ENCODE measurements around the gene P2RY8. TPM values are rescaled to one million over a fixed set of nuclear protein-coding genes. Genes with fewer than 3 reads are reported as not detected.

Gene P2RY8
- total and polyA plus RNA-seq, 2 donors (not counting 1 experiment from before 2014, with no cell fraction given): 72.3 to 142 TPM

GRCh38 chrX:1529756-1530155 is 7.2 kb downstream of the P2RY8 start:
- Histone ChIP-seq H3K9ac (ENCODE audit: low read length) (no peak overlapping the region), H3K9me3 (ENCODE audit: control extremely low read depth in 1 of 3, control insufficient read depth in 2 of 3, insufficient read depth in 1 of 3, low read length in 2 of 3) (no peaks in the 10 kb centered on the region), H3K36me3 (replicated peaks in 1 of 2; ENCODE audit: control extremely low read depth in 1 of 2, control insufficient read depth in 1 of 2, extremely low read depth in 1 of 2, insufficient read depth in 2 of 2, low read length in 1 of 2) (peaks cover 2 to 56% of the 10 kb centered on the region in 2 experiments), H3K27ac (ENCODE audit: low read length in 2 of 2) (no peak overlapping the region), H4K20me1 (ENCODE audit: control insufficient read depth, insufficient read depth, low read length, poor library complexity, severe bottlenecking) (peaks cover 78% of the 10 kb centered on the region), H3K79me2 (ENCODE audit: control insufficient read depth, insufficient read depth, low read length) (peaks cover 87% of the 10 kb centered on the region), H2AFZ (ENCODE audit: insufficient read depth, low read depth, low read length, poor library complexity, severe bottlenecking) (no peak overlapping the region), H3K4me2 (replicated peaks; ENCODE audit: low read depth, low read length, poor library complexity, severe bottlenecking) (no peak overlapping the region), H3K4me1 (ENCODE audit: control insufficient read depth in 2 of 2, insufficient read depth in 2 of 2, low read length in 2 of 2) (peaks cover 28 to 49% of the 10 kb centered on the region in 2 donors), H3K4me3 (ENCODE audit: control extremely low read depth in 1 of 5, extremely low read depth in 1 of 5, insufficient read depth in 1 of 5, low read depth in 2 of 5, low read length in 4 of 5) (no peak overlapping the region), H3K27me3 (replicated peaks in 1 of 4; ENCODE audit: control extremely low read depth in 1 of 4, control insufficient read depth in 3 of 4, insufficient read depth in 4 of 4, low read length in 3 of 4) (no peaks in the 10 kb centered on the region)
- no peak for DNase-seq
- ATAC-seq (ENCODE audit: low read depth): no peak
- Mint-ChIP-seq H3K27me3 (no peaks in the 10 kb centered on the region), H3K4me3 (no peak overlapping the region), H3K9me3 (ENCODE audit: insufficient read depth) (no peaks in the 10 kb centered on the region), H3K4me1 (peaks cover 10% of the 10 kb centered on the region), H3K27ac (no peak overlapping the region)
- intact Hi-C loops (cut with micrococcal nuclease): no loop called here
- WGBS (ENCODE audit: insufficient coverage): no CpG with 5 or more reads among the region's 6 CpGs
- POLR2A ChIA-PET: no interaction called here
- CTCF ChIA-PET: no interaction called here
- no peak for TF ChIP-seq EZH2 (IDR thresholded peaks at IDR 0.05; ENCODE audit: borderline replicate concordance, insufficient read depth, low read depth, low read length, poor library complexity, severe bottlenecking)
- TF ChIP-seq, protein P1, sequence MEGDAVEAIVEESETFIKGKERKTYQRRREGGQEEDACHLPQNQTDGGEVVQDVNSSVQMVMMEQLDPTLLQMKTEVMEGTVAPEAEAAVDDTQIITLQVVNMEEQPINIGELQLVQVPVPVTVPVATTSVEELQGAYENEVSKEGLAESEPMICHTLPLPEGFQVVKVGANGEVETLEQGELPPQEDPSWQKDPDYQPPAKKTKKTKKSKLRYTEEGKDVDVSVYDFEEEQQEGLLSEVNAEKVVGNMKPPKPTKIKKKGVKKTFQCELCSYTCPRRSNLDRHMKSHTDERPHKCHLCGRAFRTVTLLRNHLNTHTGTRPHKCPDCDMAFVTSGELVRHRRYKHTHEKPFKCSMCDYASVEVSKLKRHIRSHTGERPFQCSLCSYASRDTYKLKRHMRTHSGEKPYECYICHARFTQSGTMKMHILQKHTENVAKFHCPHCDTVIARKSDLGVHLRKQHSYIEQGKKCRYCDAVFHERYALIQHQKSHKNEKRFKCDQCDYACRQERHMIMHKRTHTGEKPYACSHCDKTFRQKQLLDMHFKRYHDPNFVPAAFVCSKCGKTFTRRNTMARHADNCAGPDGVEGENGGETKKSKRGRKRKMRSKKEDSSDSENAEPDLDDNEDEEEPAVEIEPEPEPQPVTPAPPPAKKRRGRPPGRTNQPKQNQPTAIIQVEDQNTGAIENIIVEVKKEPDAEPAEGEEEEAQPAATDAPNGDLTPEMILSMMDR (IDR thresholded peaks at IDR 0.05): no peak

GRCh38 chrX:1529328-1529727 is 7.7 kb downstream of the P2RY8 start:
- POLR2A ChIA-PET: no interaction called here
- Histone ChIP-seq H4K20me1 (ENCODE audit: control insufficient read depth, insufficient read depth, low read length, poor library complexity, severe bottlenecking) (peaks cover 76% of the 10 kb centered on the region), H3K36me3 (replicated peaks in 1 of 2; ENCODE audit: control extremely low read depth in 1 of 2, control insufficient read depth in 1 of 2, extremely low read depth in 1 of 2, insufficient read depth in 2 of 2, low read length in 1 of 2) (peaks cover 2 to 55% of the 10 kb centered on the region in 2 experiments), H3K27ac (ENCODE audit: low read length in 2 of 2) (no peak overlapping the region), H3K4me2 (replicated peaks; ENCODE audit: low read depth, low read length, poor library complexity, severe bottlenecking) (no peak overlapping the region), H3K4me3 (ENCODE audit: control extremely low read depth in 1 of 5, extremely low read depth in 1 of 5, insufficient read depth in 1 of 5, low read depth in 2 of 5, low read length in 4 of 5) (no peak overlapping the region), H3K9me3 (ENCODE audit: control extremely low read depth in 1 of 3, control insufficient read depth in 2 of 3, insufficient read depth in 1 of 3, low read length in 2 of 3) (no peaks in the 10 kb centered on the region), H3K4me1 (ENCODE audit: control insufficient read depth in 2 of 2, insufficient read depth in 2 of 2, low read length in 2 of 2) (peaks cover 28 to 45% of the 10 kb centered on the region in 2 donors), H3K9ac (ENCODE audit: low read length) (no peak overlapping the region), H3K79me2 (ENCODE audit: control insufficient read depth, insufficient read depth, low read length) (peaks cover 86% of the 10 kb centered on the region), H2AFZ (ENCODE audit: insufficient read depth, low read depth, low read length, poor library complexity, severe bottlenecking) (no peak overlapping the region), H3K27me3 (replicated peaks in 1 of 4; ENCODE audit: control extremely low read depth in 1 of 4, control insufficient read depth in 3 of 4, insufficient read depth in 4 of 4, low read length in 3 of 4) (no peaks in the 10 kb centered on the region)
- CTCF ChIA-PET: no interaction called here
- no peak for DNase-seq
- no peaks in the 10 kb centered on the region for H3K27me3 Mint-ChIP-seq
- intact Hi-C loops (cut with micrococcal nuclease): no loop called here
- no peak overlapping the region for H3K27ac Mint-ChIP-seq
- H3K4me3 Mint-ChIP-seq: no peak overlapping the region
- WGBS (ENCODE audit: insufficient coverage): 100% methylated on average over 1 of the region's 2 CpGs
- no peak for TF ChIP-seq EZH2 (IDR thresholded peaks at IDR 0.05; ENCODE audit: borderline replicate concordance, insufficient read depth, low read depth, low read length, poor library complexity, severe bottlenecking)
- TF ChIP-seq, protein P1 (IDR thresholded peaks at IDR 0.05): no peak
- H3K9me3 Mint-ChIP-seq (ENCODE audit: insufficient read depth): no peaks in the 10 kb centered on the region
- no peak for ATAC-seq (ENCODE audit: low read depth)
- peaks cover 8% of the 10 kb centered on the region for H3K4me1 Mint-ChIP-seq

Data from B cell (primary cell).